Muscle of arm (tissue), 12 donors: Measurements from ENCODE around the gene WDR81. TPM values are rescaled to one million over a fixed set of nuclear protein-coding genes. Genes with fewer than 3 reads are reported as not detected.
A peak's percentile ranks its signal among the peaks of the same experiment; 100 is the strongest.
"Not testable (repeated sequence)": the region's sequence is repeated elsewhere in the genome, so short reads cannot be mapped to it uniquely, and the experiment has no call there.

ENCODE experiments used
- DNase-seq: peaks from one replicate; pipeline ENCODE4 v3.0.0-alpha.2; 2013
- polyA plus RNA-seq, 12 donors: library from polyadenylated mRNA; unstranded; fragments of 120-200 nt; gene quantifications; one replicate each; pipeline ENCODE4 v1.2.1, GENCODE V29; 2013; ENCODE audit not compliant: insufficient read length in 12 of 12

Gene WDR81
- polyA plus RNA-seq, 12 donors = 6.0 to 21.7 (median 12.6) TPM; not detected in 1

- no peak for DNase-seq
Observed at GRCh38 chr17:1753767-1754429, 29.4 kb downstream of the WDR81 start.

GRCh38 chr17:1754430-1755112, 30.1 kb downstream of the WDR81 start:
- DNase-seq = no peak

DNA sequence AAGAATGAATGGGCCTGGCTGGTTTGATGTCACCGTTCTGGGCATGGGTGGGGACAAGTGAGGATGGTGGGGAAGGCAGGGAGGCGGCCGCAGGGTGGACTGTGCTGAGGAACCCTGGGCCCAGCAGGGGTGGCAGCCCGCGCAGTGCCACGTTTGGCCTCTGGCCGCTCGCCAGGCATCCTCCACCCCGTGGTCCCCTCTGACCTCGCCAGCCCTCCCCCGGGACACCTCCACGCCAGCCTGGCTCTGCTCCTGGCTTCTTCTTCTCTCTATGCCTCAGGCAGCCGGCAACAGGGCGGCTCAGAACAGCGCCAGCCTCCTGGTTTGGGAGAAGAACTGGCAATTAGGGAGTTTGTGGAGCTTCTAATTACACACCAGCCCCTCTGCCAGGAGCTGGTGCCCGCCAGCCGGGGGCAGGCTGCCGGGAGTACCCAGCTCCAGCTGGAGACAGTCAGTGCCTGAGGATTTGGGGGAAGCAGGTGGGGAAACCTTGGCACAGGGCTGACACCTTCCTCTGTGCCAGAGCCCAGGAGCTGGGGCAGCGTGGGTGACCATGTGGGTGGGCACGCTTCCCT, 30.8 kb downstream of the WDR81 start:
- no peak for DNase-seq

DNA sequence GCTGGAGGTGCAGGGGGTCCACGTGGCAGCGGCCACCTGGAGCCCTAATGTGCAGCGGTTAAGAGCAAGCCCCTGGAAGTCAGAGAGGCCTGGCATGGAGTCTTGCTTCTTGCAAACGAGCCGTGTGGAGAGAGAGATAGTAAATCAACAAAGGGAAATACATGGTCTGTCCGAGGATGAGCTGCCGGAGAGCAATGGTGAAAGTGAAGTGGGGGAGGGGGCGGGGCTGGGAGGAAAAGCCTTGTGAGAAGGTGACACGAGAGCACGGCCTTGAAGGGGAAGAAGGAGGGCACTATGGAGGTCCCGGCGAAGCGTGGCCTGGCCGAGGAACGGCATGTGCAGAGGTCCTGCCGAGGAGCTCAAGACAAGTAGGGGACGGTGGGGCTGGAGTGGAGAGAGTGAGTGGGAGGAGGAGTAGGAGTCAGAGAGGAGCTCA, 31.3 kb downstream of the WDR81 start:
- DNase-seq = no peak

- no peak for DNase-seq
Observed at GRCh38 chr17:1758807-1759206, 34.3 kb downstream of the WDR81 start.

DNA sequence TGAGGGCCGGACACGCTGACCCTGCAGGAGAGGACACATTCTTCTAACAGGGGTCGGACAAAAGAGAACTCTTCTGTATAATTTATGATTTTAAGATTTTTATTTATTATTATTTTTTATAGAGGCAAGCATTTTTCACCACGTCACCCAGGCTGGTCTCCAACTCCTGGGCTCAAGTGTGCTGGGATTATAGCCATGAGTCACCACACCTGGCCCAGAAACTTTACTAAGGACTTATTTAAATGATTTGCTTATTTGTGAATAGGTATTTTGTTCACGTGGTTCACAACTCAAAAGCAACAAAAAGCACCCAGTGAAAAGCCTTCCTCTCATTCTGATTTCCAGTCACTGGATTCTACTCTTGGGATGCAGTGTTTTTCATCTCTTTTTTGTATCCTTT, 35.0 kb downstream of the WDR81 start:
- no peak for DNase-seq

- DNase-seq = no peak
Observed at GRCh38 chr17:1762233-1762900, 37.9 kb downstream of the WDR81 start.

DNA sequence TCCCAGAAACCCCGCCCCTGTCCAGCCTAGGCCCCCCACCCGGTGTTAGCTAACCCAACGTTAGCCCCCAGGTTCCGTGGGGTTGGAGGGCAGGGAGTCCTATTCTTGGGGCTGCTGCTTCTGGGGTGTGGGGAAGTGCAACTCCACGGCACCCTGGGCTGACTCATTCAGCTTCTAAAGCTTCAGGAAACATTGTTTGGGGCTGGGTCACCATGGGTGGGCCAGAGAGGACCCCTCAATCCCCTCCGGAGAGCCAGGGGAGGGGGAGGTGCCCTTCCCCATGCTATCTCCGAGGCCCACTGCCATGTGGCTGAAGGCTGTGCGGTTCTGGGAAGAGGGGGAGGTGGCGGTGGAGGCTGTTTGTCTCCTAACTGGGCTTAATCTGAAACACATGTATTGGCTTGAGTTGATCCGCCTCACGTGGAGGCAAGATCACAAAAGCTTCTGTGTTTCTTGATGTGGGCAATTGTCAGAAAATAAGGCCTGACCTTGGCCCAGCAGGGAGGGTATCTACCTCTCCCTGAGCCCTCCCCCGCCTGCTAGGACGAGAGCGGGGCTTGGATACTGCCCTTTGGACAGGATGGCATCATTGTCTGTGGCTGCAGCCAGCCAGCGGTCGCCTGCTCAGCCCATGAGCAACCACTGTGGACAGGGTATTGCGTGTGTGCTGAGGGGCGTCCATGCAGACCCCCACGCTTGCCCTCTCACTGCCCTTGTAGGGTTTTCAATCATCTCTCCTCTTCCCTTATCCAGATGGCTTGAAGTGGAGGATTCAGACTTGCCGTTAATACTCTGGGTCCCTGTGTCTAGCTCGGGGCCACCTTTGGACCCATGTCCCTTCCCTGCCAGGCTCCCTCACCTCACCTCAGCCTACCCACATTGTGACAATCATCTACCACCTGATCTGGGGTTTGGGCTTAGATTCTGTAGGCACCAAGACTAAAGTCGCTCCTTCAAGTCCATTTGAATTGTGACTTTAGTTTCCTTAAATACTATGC, 38.7 kb downstream of the WDR81 start:
- peak; percentile 79 for DNase-seq

- peak; percentile 73 for DNase-seq
Observed at GRCh38 chr17:1764284-1764683, 39.8 kb downstream of the WDR81 start.

GRCh38 chr17:1764705-1765104, 40.2 kb downstream of the WDR81 start:
- DNase-seq = not testable (repeated sequence)

DNA sequence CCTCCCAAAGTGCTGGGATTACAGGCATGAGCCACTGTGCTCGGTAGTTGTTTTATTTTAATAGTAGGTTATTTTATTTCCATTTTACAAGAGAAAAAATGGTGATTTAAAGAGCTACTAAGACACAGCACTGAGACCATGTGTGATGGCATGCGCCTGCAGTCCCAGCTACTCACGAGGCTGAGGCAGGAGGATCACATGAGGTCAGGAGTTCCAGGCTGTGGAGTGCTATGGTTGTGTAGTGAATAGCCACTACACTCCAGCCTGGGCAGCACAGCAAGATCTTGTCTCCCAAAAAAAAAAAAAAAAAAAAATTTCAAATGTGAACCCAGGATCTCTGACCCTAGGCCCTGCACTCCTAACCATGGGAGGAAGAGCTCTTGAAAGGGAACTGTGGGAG, 41.1 kb downstream of the WDR81 start:
- no peak for DNase-seq

- no peak for DNase-seq
Observed at GRCh38 chr17:1766382-1767135, 42.1 kb downstream of the WDR81 start.

DNA sequence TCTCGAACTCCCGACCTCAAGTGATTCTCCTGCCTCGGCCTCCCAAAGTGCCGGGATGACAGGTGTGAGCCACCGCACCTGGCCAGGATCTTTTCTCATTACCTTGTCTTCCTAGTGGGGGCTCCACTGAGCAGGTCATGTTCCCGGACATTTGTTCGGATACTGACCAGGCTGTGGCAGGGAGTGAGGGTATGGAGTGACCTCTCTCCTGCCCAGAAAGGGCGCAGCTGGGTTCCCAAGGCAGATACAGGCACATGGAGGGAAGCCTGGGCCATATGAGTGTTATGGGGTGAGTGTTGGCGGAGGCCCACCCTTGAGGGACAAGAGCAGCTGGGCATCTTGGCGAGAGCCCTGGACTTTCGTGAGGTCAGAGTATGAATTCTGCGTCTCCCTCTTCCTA, 42.9 kb downstream of the WDR81 start:
- no peak for DNase-seq

DNA sequence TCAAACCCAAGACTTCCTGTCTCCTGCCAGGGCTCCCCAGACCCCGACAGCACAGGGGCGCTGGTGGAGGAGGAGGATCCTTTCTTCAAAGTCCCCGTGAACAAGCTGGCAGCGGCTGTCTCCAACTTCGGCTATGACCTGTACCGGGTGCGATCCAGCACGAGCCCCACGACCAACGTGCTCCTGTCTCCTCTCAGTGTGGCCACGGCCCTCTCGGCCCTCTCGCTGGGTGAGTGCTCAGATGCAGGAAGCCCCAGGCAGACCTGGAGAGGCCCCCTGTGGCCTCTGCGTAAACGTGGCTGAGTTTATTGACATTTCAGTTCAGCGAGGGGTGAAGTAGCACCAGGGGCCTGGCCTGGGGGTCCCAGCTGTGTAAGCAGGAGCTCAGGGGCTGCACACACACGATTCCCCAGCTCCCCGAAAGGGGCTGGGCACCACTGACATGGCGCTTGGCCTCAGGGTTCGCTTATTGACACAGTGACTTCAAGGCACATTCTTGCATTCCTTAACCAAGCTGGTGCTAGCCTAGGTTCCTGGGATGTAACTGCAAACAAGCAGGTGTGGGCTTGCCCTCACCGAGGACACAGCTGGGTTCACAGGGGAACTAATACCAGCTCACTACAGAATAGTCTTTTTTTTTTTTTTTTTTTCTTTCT, 45.4 kb downstream of the WDR81 start:
- no peak for DNase-seq

DNA sequence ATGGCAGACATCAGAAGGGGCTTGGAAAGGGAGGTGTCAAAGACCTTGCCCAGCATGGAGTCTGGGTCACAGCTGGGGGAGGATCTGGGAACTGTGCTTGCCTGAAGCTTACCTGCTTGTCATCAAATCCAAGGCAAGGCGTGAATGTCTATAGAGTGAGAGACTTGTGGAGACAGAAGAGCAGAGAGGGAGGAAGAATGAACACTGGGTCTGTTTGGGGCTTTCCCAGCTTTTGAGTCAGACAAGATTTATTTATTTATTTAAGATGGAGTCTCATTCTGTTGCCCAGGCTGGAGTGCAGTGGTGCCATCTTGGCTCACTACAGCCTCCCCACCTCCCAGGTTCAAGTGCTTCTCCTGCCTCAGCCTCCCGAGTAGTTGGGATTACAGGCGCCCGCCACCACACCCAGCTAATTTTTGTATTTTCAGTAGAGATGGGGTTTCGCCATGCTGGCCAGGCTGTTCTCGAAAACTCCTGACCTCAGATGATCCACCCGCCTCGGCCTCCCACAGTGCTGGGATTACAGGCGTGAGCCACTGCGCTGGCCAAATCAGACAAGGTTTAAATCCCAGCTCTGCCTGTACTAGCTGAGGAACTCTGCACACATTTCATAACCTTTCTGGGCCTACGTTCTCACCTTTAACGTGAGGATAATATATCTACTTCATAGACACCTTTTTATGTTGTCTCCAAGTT, 48.6 kb downstream of the WDR81 start:
- DNase-seq = not testable (repeated sequence)

DNA sequence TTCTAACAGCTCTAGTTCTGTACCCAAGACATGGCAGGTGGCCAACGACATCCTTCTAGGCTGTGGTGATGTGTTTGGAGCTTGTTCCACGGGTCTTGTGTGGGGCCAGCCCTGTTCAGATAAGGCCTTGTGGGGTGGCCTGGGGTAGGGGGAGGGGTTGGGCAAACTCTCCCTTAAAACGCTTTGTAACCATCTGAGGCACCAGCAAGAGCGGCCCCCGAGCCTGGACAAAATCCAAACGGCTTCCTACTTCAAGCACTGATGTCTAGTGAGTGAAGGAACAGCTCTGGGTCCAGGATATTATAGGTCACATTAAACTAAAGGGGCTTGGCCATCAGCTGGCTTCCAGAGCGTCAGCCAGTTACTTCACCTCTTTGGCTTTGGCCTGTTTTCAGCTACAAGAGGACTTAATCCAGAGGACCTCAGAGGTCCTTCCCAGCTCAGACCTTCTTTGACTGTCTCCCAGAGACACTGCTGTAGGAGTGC, 49.2 kb downstream of the WDR81 start:
- DNase-seq = no peak

GRCh38 chr17:1774390-1775176, 50.1 kb downstream of the WDR81 start:
- DNase-seq = no peak

GRCh38 chr17:1776328-1776727, 51.8 kb downstream of the WDR81 start:
- DNase-seq = no peak
